CD14-positive monocyte (primary cell): Measurements from ENCODE around the gene GPC5. TPM values are rescaled to one million over a fixed set of nuclear protein-coding genes. Genes with fewer than 3 reads are reported as not detected.

Experiments
- DNase-seq, 3 donors: peaks; one replicate each; pipeline ENCODE4 v3.0.0-alpha.2; 2011 to 2022
- H2AFZ ChIP-seq: 2 replicates; pipeline ENCODE4 v1.6.0; 2012; ENCODE audit warnings: mild to moderate bottlenecking, low read depth, low read length, inconsistent platforms; ENCODE audit not compliant: insufficient read depth, poor library complexity, severe bottlenecking
- H3K27ac ChIP-seq, 2 donors: 1 replicate in 1 of 2; 2 replicates in 1 of 2; pipeline ENCODE4 v1.5.1; 2012 to 2013; ENCODE audit warnings: low read length in 2 of 2, control low read depth in 1 of 2, inconsistent platforms in 1 of 2, low read depth in 1 of 2, mild to moderate bottlenecking in 1 of 2
- H3K27me3 ChIP-seq, 2 donors: one replicate each; pipeline versions ENCODE4 v1.6.0 to v1.6.1; 2011 to 2013; ENCODE audit warnings: low read length in 2 of 2; ENCODE audit not compliant: control insufficient read depth in 2 of 2, insufficient read depth in 2 of 2
- H3K36me3 ChIP-seq, 2 donors: replicated peaks in 1 of 2; 1 replicate in 1 of 2; 2 replicates in 1 of 2; pipeline versions ENCODE4 v1.5.1 to v1.6.1; 2012 to 2013; ENCODE audit warnings: low read length in 2 of 2, control low read depth in 1 of 2, inconsistent platforms in 1 of 2, mild to moderate bottlenecking in 1 of 2; ENCODE audit not compliant: insufficient read depth in 2 of 2, control insufficient read depth in 1 of 2
- H3K4me1 ChIP-seq, 2 donors: 1 replicate in 1 of 2; 2 replicates in 1 of 2; pipeline versions ENCODE4 v1.5.1 to v1.6.1; 2012 to 2013; ENCODE audit warnings: low read length in 2 of 2, control low read depth in 1 of 2, inconsistent platforms in 1 of 2, mild to moderate bottlenecking in 1 of 2, moderate library complexity in 1 of 2; ENCODE audit not compliant: insufficient read depth in 2 of 2, control insufficient read depth in 1 of 2
- H3K4me2 ChIP-seq: replicated peaks from 2 replicates; pipeline ENCODE3; 2012; ENCODE audit warnings: low read length, moderate library complexity, mild to moderate bottlenecking; ENCODE audit not compliant: poor library complexity, severe bottlenecking; ENCODE audit errors: extremely low read depth
- H3K4me3 ChIP-seq, 3 experiments: fragments of 200-600 bp in 1 of 3; sonication (generic) in 1 of 3; replicated peaks in 1 of 3; 1 replicate in 2 of 3; 2 replicates in 1 of 3; pipeline ENCODE4 v1.5.1; 2011 to 2013; ENCODE audit warnings: low read length in 3 of 3, mild to moderate bottlenecking in 3 of 3, control low read depth in 2 of 3, low read depth in 2 of 3, inconsistent platforms in 1 of 3, moderate library complexity in 1 of 3
- H3K79me2 ChIP-seq: 2 replicates; pipeline ENCODE4 v1.6.0; 2012; ENCODE audit warnings: mild to moderate bottlenecking, control low read depth, inconsistent platforms, low read length, moderate library complexity; ENCODE audit not compliant: insufficient read depth
- H3K9ac ChIP-seq: 2 replicates; pipeline ENCODE4 v1.6.0; 2017; ENCODE audit warnings: low read length, mild to moderate bottlenecking; ENCODE audit not compliant: insufficient read depth, poor library complexity, severe bottlenecking
- H3K9me3 ChIP-seq, 2 donors: replicated peaks in 1 of 2; 1 replicate in 1 of 2; 2 replicates in 1 of 2; pipeline versions ENCODE4 v1.5.1 to v1.6.1; 2012 to 2013; ENCODE audit warnings: low read length in 2 of 2, control low read depth in 1 of 2; ENCODE audit not compliant: control insufficient read depth in 1 of 2, insufficient read depth in 1 of 2
- H4K20me1 ChIP-seq: 2 replicates; pipeline ENCODE4 v1.6.0; 2012; ENCODE audit warnings: mild to moderate bottlenecking, low read length, control low read depth, moderate library complexity; ENCODE audit not compliant: insufficient read depth
- H3K27ac Mint-ChIP-seq, 7 donors: one replicate each; pipeline ENCODE4 v1.8.0; 2020; ENCODE audit warnings: mild to moderate bottlenecking in 7 of 7, mixed read lengths in 7 of 7, moderate library complexity in 6 of 7, inconsistent platforms in 2 of 7
- H3K27me3 Mint-ChIP-seq, 3 donors: one replicate each; pipeline ENCODE4 v1.8.0; 2021 to 2022; ENCODE audit warnings: low read depth in 3 of 3, mild to moderate bottlenecking in 3 of 3, mixed read lengths in 3 of 3, moderate library complexity in 3 of 3, inconsistent platforms in 1 of 3
- H3K36me3 Mint-ChIP-seq, 2 donors: one replicate each; pipeline ENCODE4 v1.8.0; 2020; ENCODE audit warnings: mixed read lengths in 2 of 2, inconsistent platforms in 1 of 2, mild to moderate bottlenecking in 1 of 2
- H3K4me1 Mint-ChIP-seq: one replicate; pipeline ENCODE4 v1.8.0; 2020; ENCODE audit warnings: mild to moderate bottlenecking, mixed read lengths
- H3K4me3 Mint-ChIP-seq, 2 donors: one replicate each; pipeline ENCODE4 v1.8.0; 2020; ENCODE audit warnings: mild to moderate bottlenecking in 2 of 2, mixed read lengths in 2 of 2, moderate library complexity in 1 of 2
- H3K9me3 Mint-ChIP-seq, 7 donors: one replicate each; pipeline ENCODE4 v1.8.0; 2020 to 2022; ENCODE audit warnings: mixed read lengths in 7 of 7, mild to moderate bottlenecking in 6 of 7, moderate library complexity in 6 of 7, inconsistent platforms in 2 of 7
- WGBS: methylation state at CpG from one replicate; pipeline ENCODE4 v1.1.5; 2013; ENCODE audit warnings: missing lambda C conversion rate; ENCODE audit not compliant: insufficient coverage; 5-methylcytosine and 5-hydroxymethylcytosine counted together
- intact Hi-C, 2 donors: fragments of 100-400 bp; cut with micrococcal nuclease; formaldehyde crosslinking; loops; one replicate each; pipeline versions ENCODE4 v1.15.0 to v1.15.1; 2023
- polyA plus RNA-seq, 3 donors: library from polyadenylated mRNA; depleted of rRNA in 1 of 3; unstranded in 2 of 3; stranded (reverse) in 1 of 3; fragments of 300-500 nt in 2 of 3; fragments of >200 nt in 1 of 3; fragmentation: Illumina TruSeq in 2 of 3; gene quantifications; 1 replicate in 2 of 3; 2 replicates in 1 of 3; pipeline ENCODE4 v1.2.3, GENCODE V29; 2012 to 2021
- TF ChIP-seq, protein P1 (sequence below): fragments of 200-600 bp; IDR thresholded peaks from one replicate; pipeline ENCODE4 v1.8.0; 2022; ENCODE audit warnings: antibody characterized with exemption, mild to moderate bottlenecking

Gene GPC5
- polyA plus RNA-seq, 3 donors = not detected

DNA sequence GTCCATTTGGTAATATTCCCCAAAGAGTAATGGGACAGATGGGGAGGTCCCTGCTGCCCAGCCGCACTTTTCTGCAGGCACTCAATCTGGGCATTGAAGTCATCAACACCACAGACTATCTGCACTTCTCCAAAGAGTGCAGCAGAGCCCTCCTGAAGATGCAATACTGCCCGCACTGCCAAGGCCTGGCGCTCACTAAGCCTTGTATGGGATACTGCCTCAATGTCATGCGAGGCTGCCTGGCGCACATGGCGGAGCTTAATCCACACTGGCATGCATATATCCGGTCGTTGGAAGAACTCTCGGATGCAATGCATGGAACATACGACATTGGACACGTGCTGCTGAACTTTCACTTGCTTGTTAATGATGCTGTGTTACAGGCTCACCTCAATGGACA lies 295.0 kb downstream of the GPC5 start:
- intact Hi-C loops = no loop called here
- no peak overlapping the region for H3K9ac ChIP-seq
- H3K79me2 ChIP-seq = no peaks in the 10 kb centered on the region
- TF ChIP-seq, protein P1, sequence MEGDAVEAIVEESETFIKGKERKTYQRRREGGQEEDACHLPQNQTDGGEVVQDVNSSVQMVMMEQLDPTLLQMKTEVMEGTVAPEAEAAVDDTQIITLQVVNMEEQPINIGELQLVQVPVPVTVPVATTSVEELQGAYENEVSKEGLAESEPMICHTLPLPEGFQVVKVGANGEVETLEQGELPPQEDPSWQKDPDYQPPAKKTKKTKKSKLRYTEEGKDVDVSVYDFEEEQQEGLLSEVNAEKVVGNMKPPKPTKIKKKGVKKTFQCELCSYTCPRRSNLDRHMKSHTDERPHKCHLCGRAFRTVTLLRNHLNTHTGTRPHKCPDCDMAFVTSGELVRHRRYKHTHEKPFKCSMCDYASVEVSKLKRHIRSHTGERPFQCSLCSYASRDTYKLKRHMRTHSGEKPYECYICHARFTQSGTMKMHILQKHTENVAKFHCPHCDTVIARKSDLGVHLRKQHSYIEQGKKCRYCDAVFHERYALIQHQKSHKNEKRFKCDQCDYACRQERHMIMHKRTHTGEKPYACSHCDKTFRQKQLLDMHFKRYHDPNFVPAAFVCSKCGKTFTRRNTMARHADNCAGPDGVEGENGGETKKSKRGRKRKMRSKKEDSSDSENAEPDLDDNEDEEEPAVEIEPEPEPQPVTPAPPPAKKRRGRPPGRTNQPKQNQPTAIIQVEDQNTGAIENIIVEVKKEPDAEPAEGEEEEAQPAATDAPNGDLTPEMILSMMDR = no peak
- no peaks in the 10 kb centered on the region for H3K36me3 Mint-ChIP-seq
- H3K27me3 Mint-ChIP-seq = peaks cover 0 to 4% (median 0%) of the 10 kb centered on the region in 3 donors
- H3K27me3 ChIP-seq = no peaks in the 10 kb centered on the region
- no peak overlapping the region for H3K4me3 ChIP-seq
- no peak for DNase-seq
- no peak overlapping the region for H3K4me3 Mint-ChIP-seq
- WGBS = 93% methylated on average over 11 of the region's 11 CpGs
- H3K9me3 ChIP-seq = no peaks in the 10 kb centered on the region
- no peaks in the 10 kb centered on the region for H4K20me1 ChIP-seq
- H2AFZ ChIP-seq = no peak overlapping the region
- H3K27ac ChIP-seq = no peak overlapping the region
- H3K27ac Mint-ChIP-seq = no peak overlapping the region
- H3K4me1 Mint-ChIP-seq = no peaks in the 10 kb centered on the region
- peaks cover 0 to 2% (median 0%) of the 10 kb centered on the region in 7 donors for H3K9me3 Mint-ChIP-seq
- no peaks in the 10 kb centered on the region for H3K36me3 ChIP-seq
- no peaks in the 10 kb centered on the region for H3K4me1 ChIP-seq
- H3K4me2 ChIP-seq = no peak overlapping the region

DNA sequence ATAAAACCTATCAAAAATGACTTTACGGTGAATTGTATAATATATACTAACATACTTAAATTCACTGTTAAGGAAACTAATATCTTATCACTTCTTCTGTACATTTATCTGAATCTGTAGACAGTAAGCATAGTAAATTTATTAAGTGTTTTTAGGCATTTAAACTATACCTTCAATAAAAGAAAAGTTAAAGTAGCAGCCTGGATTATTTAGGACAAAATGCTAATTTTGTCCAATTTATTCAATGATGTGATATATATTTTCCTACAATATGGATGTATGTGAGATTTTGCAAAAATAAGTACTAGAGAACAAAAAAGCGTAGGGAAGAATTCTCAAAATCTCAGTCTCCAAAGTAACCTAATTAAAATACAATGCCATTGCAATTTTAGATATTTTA lies 299.9 kb downstream of the GPC5 start:
- Mint-ChIP-seq H3K9me3 (peaks cover 0 to 5% (median 0%) of the 10 kb centered on the region in 7 donors), H3K36me3 (no peaks in the 10 kb centered on the region), H3K27me3 (peaks cover 0 to 4% (median 0%) of the 10 kb centered on the region in 3 donors), H3K4me3 (no peak overlapping the region), H3K27ac (no peak overlapping the region), H3K4me1 (no peaks in the 10 kb centered on the region)
- Histone ChIP-seq H3K79me2 (no peaks in the 10 kb centered on the region), H3K4me1 (no peaks in the 10 kb centered on the region), H3K27ac (no peak overlapping the region), H4K20me1 (no peaks in the 10 kb centered on the region), H3K27me3 (no peaks in the 10 kb centered on the region), H3K4me2 (no peak overlapping the region), H2AFZ (no peak overlapping the region), H3K4me3 (no peak overlapping the region), H3K9ac (no peak overlapping the region), H3K9me3 (no peaks in the 10 kb centered on the region), H3K36me3 (no peaks in the 10 kb centered on the region)
- TF ChIP-seq, protein P1 = no peak
- intact Hi-C loops = no loop called here
- no CpG with 5 or more reads among the region's 2 CpGs for WGBS
- no peak for DNase-seq
